Lung (tissue), 12 donors: ENCODE results near the gene FUT2. TPM values are rescaled to one million over a fixed set of nuclear protein-coding genes. Genes with fewer than 3 reads are reported as not detected.

Experiments
- ATAC-seq: fragments of 200-7000 bp; cut with Tn5 transposase; one replicate; pipeline ENCODE4 v1.9.1; 2020; ENCODE audit warnings: moderate number of reproducible peaks; ENCODE audit not compliant: insufficient read depth, low FRiP score
- DNase-seq, 3 donors: peaks; one replicate each; pipeline ENCODE4 v3.0.0-alpha.2; 2013 to 2017
- H3K27ac ChIP-seq, 2 donors: one replicate each; pipeline ENCODE4 v1.5.1; 2013; ENCODE audit warnings: mild to moderate bottlenecking in 2 of 2, moderate library complexity in 2 of 2, control low read depth in 1 of 2, inconsistent platforms in 1 of 2, low read depth in 1 of 2, low read length in 1 of 2
- H3K27me3 ChIP-seq, 3 donors: one replicate each; pipeline ENCODE4 v1.5.1; 2013; ENCODE audit warnings: low read length in 2 of 3; ENCODE audit not compliant: control insufficient read depth in 3 of 3, insufficient read depth in 3 of 3
- H3K36me3 ChIP-seq, 4 donors: one replicate each; pipeline ENCODE4 v1.5.1; 2013; ENCODE audit warnings: low read length in 4 of 4, mild to moderate bottlenecking in 1 of 4, moderate library complexity in 1 of 4; ENCODE audit not compliant: control insufficient read depth in 4 of 4, insufficient read depth in 4 of 4
- H3K4me1 ChIP-seq, 5 donors: one replicate each; pipeline ENCODE4 v1.5.1; 2013; ENCODE audit warnings: low read length in 5 of 5, mild to moderate bottlenecking in 2 of 5, moderate library complexity in 1 of 5; ENCODE audit not compliant: control insufficient read depth in 5 of 5, insufficient read depth in 5 of 5
- H3K4me3 ChIP-seq: one replicate; pipeline ENCODE4 v1.5.1; 2013; ENCODE audit warnings: mild to moderate bottlenecking, control low read depth, moderate library complexity
- H3K9ac ChIP-seq, 2 donors: one replicate each; pipeline ENCODE4 v1.5.1; 2013; ENCODE audit warnings: low read length in 2 of 2, control low read depth in 1 of 2; ENCODE audit not compliant: insufficient read depth in 1 of 2
- H3K9me3 ChIP-seq, 4 donors: one replicate each; pipeline ENCODE4 v1.5.1; 2013; ENCODE audit warnings: low read length in 3 of 4, mild to moderate bottlenecking in 1 of 4, moderate library complexity in 1 of 4; ENCODE audit not compliant: control insufficient read depth in 4 of 4, insufficient read depth in 3 of 4
- WGBS, 2 donors: extraction: QIAGEN DNeasy Blood & Tissue Kit; methylation state at CpG; one replicate each; pipeline ENCODE4 v1.1.7; 2013; 5-methylcytosine and 5-hydroxymethylcytosine counted together
- polyA plus RNA-seq, 2 donors: library from polyadenylated mRNA; stranded (reverse); fragments of 200-250 nt; gene quantifications; one replicate each; pipeline ENCODE4 v1.2.1, GENCODE V29; 2013
- total RNA-seq, 2 donors: library from RNA; depleted of rRNA in 1 of 2; stranded (reverse); fragments of >200 nt in 1 of 2; gene quantifications; one replicate each; pipeline ENCODE4 v1.2.1, GENCODE V29; 2014 to 2021
- TF ChIP-seq, protein P1 (sequence below): IDR thresholded peaks from 2 replicates; pipeline ENCODE4 v1.5.1; 2012; ENCODE audit warnings: mild to moderate bottlenecking; ENCODE audit errors: control extremely low read depth, extremely low read depth
- donor health status: control.
- donor health status: control.
- donor health status: Bipolar disorder and iron deficiency.
- donor health status: healthy.
- donor health status: DM: yes; HTN: yes; CAD: no.

Gene FUT2
- total and polyA plus RNA-seq, 4 donors = 0.40 to 6.5 (median 5.0) TPM

DNA sequence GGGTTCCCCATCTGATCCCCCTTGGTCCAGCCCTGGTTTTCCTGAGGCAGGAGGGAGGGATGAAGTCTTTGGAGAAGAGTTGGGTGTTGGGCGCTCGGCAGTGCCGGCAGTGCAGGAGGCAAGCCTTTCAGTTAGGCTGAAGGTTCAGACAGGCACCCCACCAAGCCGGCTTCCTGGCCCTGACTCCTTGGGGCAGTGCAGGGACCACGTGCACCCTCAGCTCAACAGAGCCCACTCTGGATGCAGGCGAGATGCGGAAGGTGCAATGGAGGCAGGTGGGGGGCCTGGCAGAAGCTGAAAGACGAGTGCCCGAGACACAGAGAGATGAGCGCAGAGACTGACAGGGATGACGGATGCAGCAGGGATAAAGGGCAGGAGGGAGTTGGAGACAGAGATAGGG lies 12.7 kb downstream of the FUT2 start:
- Histone ChIP-seq H3K4me3 (no peak overlapping the region), H3K27me3 (no peaks in the 10 kb centered on the region), H3K36me3 (peaks cover 0 to 3% (median 0%) of the 10 kb centered on the region in 4 donors), H3K4me1 (peaks cover 0 to 4% (median 2%) of the 10 kb centered on the region in 5 donors), H3K9ac (no peak overlapping the region), H3K9me3 (peaks cover 0 to 3% (median 0%) of the 10 kb centered on the region in 4 donors), H3K27ac (no peak overlapping the region)
- TF ChIP-seq, protein P1, sequence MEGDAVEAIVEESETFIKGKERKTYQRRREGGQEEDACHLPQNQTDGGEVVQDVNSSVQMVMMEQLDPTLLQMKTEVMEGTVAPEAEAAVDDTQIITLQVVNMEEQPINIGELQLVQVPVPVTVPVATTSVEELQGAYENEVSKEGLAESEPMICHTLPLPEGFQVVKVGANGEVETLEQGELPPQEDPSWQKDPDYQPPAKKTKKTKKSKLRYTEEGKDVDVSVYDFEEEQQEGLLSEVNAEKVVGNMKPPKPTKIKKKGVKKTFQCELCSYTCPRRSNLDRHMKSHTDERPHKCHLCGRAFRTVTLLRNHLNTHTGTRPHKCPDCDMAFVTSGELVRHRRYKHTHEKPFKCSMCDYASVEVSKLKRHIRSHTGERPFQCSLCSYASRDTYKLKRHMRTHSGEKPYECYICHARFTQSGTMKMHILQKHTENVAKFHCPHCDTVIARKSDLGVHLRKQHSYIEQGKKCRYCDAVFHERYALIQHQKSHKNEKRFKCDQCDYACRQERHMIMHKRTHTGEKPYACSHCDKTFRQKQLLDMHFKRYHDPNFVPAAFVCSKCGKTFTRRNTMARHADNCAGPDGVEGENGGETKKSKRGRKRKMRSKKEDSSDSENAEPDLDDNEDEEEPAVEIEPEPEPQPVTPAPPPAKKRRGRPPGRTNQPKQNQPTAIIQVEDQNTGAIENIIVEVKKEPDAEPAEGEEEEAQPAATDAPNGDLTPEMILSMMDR = no peak
- WGBS, 2 donors = 74 to 78% methylated on average over 11 of the region's 11 CpGs
- no peak for ATAC-seq
- DNase-seq = no peak

DNA sequence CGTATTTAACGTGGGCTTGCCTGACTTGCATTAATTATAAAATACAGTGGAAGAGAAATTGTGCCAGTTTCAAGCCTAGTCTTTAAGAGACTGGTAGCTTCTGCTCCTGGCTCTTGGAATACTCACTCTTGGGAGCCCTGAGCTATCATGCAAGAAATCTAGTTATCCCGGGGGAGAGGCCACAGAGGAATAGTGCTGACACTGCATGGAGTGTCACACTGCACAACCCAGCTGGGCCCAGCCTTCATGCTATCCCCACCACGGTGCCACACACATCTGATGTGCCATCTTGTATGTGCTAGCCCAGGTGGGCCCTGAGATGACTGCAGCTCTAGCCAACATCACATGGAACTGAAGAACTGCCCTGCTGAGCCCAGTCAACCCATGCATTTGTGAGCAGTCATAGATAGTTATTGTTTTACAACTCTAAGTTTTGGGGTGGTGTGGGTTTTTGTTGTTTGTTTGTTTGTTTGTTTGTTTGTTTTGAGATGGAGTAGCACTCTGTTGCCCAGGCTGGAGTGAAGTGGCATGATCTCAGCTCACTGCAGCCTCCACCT lies 15.4 kb downstream of the FUT2 start:
- Histone ChIP-seq H3K36me3 (no peaks in the 10 kb centered on the region), H3K27me3 (no peaks in the 10 kb centered on the region), H3K4me3 (no peak overlapping the region), H3K9me3 (peaks cover 0 to 3% (median 0%) of the 10 kb centered on the region in 4 donors), H3K4me1 (peaks cover 0 to 20% (median 5%) of the 10 kb centered on the region in 5 donors), H3K27ac (no peak overlapping the region), H3K9ac (no peak overlapping the region)
- TF ChIP-seq, protein P1 = no peak
- 93% methylated on average over 4 of the region's 4 CpGs for WGBS, 2 donors
- no peak for DNase-seq
- ATAC-seq = no peak

DNA sequence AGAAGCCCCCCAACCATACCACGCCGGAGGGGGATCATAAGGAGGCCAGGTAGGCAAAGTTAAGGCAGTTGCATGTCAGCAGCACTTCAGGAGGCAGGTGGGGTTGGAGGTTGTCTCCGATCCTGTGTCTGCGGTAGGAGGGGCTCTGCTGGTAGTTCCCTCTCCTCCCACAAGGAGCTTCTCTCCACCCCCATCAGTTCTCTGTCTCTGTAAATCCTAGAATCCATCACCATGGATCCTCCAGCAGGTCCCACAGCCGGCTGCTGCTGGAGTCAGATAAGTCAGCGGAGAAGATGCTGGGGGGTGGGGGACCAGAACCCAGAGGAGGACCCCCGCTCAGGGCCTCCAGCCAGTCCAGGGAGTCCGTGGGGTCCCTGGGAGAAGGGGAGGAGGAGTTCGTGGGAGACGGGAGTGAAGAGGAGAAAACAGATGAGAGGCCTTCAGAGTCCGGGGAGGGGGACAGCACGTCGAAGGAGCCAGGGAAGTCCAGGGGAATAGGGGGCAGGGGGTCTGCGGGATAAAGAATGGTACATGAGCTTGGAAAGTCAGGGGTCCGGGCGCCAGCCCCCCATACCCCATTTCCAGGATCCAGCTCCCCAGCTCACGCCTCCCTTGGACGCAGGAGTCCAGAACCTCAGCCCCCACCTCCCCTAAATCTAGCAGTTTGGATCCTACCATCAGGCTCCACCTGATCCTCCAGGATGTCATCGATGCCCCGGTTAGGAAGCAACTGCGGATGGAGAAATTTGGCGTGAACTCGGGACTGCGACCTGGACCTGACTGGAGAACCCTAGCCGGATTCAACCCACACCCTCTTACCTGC lies 17.5 kb downstream of the FUT2 start:
- Histone ChIP-seq H3K9ac (peak overlapping the region; percentile 62 to 67), H3K4me3 (peak overlapping the region; percentile 43), H3K9me3 (peaks cover 0 to 3% (median 0%) of the 10 kb centered on the region in 4 donors), H3K4me1 (peaks cover 0 to 32% (median 8%) of the 10 kb centered on the region in 5 donors), H3K27me3 (no peaks in the 10 kb centered on the region), H3K36me3 (no peaks in the 10 kb centered on the region), H3K27ac (peak overlapping the region in 1 of 2 donors; percentile 63)
- DNase-seq (no peak), ATAC-seq (no peak)
- TF ChIP-seq, protein P1 = no peak
- 11 to 17% methylated on average over 25 of the region's 25 CpGs for WGBS, 2 donors
